ENCODE data around the gene WDR64.

GRCh38 chr1:241846862-241847539 is 194.9 kb downstream of the WDR64 start:
- no peak for TF ChIP-seq CTCF (IDR thresholded peaks at IDR 0.05)
- TF ChIP-seq POLR2A (IDR thresholded peaks at IDR 0.05), result no peak
